HG03521 (cell line): Measurements from ENCODE around the gene CSPG5.

ENCODE experiments used
- ATAC-seq: cut with Tn5 transposase; IDR thresholded peaks from one replicate; pipeline ENCODE4 v1.9.1; 2021; ENCODE audit warnings: mild to moderate bottlenecking, moderate library complexity; ENCODE audit not compliant: unreplicated experiment

CSPG5 gene

GRCh38 chr3:47541583-47542108 is 37.0 kb downstream of the CSPG5 start:
- ATAC-seq, result no peak

- ATAC-seq, result no peak
These were observed 38.4 kb downstream of the CSPG5 start for GRCh38 chr3:47540281-47540680.

GRCh38 chr3:47536967-47537366 is 41.7 kb downstream of the CSPG5 start:
- ATAC-seq, result no peak

GRCh38 chr3:47536221-47536891 is 42.3 kb downstream of the CSPG5 start:
- ATAC-seq, result no peak

GRCh38 chr3:47533996-47534454 is 44.6 kb downstream of the CSPG5 start:
- ATAC-seq, result no peak

GRCh38 chr3:47533481-47533880 is 45.2 kb downstream of the CSPG5 start:
- ATAC-seq, result no peak

- no peak for ATAC-seq
These were observed 50.5 kb downstream of the CSPG5 start for GRCh38 chr3:47527952-47528725.

- ATAC-seq, result no peak
These were observed 53.0 kb downstream of the CSPG5 start for GRCh38 chr3:47525617-47526016.

GRCh38 chr3:47523310-47524073 is 55.2 kb downstream of the CSPG5 start:
- ATAC-seq, result no peak

- no peak for ATAC-seq
These were observed 56.3 kb downstream of the CSPG5 start for GRCh38 chr3:47522082-47522987.

- no peak for ATAC-seq
These were observed 57.9 kb downstream of the CSPG5 start for GRCh38 chr3:47520756-47521155.

- no peak for ATAC-seq
These were observed 60.7 kb downstream of the CSPG5 start for GRCh38 chr3:47517937-47518336.

GRCh38 chr3:47515864-47516319 is 62.8 kb downstream of the CSPG5 start:
- ATAC-seq, result no peak

- ATAC-seq, result no peak
These were observed 63.6 kb downstream of the CSPG5 start for GRCh38 chr3:47515100-47515499.

GRCh38 chr3:47513125-47513929 is 65.3 kb downstream of the CSPG5 start, which contains the start of gene ELP6:
Gene ELP6 (minus strand): TSS chr3:47513712. CDS start chr3:47513590, 122 bp downstream.
- ATAC-seq, result peak; percentile 90

GRCh38 chr3:47512416-47513124 is 66.1 kb downstream of the CSPG5 start:
- ATAC-seq, result no peak
